ENCODE data around the gene SS18L1.

Gene SS18L1

GRCh38 chr20:62215991-62216635, 72.5 kb downstream of the SS18L1 start:
- no peak for DNase-seq

DNA sequence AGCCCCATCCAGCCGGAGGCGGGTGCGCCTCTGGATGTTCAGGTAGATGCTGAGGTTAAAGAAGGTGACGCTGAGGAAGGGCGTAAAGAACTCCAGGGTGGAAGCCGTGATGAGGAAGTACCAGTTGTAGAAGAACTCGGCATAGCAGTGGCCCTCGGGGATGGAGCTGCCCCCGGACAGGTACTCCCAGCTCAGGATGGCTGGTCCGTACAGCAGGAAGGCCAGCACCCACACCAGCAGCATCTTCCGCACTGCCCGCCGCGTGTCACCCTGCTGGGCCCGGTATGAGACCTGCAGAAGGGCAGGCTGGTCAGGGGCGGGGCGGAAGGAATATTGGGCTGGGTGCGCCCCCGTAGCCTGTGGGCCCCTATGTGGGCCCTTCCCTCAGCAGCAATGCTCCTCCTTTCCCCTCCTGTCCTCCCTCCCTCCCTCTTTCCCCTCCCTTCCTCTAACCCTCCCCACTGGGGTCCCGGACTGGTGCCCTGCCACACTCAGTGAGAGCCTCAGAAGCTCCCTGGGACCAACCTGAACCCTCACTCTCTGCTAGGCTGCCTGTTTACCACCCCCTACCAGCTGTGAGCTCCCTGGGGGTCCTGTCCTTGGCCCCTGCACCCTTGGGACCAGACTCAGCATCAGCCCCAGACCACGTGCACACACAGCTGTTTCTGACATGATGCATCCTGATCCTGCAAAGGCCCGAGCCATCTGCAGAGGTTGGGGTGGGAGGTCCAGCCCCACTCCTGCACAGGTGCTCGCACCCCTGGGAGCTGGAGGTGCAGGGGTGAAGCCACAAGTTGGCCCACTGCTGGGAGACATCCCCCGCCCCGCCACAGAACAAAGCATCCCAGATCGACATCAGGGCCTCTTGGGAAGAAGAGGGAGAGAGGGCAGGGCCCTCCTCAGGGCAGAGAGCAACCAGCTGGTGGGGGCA, 73.3 kb downstream of the SS18L1 start:
- DNase-seq, result no peak

GRCh38 chr20:62217913-62218773, 74.6 kb downstream of the SS18L1 start:
- no peak for DNase-seq

DNA sequence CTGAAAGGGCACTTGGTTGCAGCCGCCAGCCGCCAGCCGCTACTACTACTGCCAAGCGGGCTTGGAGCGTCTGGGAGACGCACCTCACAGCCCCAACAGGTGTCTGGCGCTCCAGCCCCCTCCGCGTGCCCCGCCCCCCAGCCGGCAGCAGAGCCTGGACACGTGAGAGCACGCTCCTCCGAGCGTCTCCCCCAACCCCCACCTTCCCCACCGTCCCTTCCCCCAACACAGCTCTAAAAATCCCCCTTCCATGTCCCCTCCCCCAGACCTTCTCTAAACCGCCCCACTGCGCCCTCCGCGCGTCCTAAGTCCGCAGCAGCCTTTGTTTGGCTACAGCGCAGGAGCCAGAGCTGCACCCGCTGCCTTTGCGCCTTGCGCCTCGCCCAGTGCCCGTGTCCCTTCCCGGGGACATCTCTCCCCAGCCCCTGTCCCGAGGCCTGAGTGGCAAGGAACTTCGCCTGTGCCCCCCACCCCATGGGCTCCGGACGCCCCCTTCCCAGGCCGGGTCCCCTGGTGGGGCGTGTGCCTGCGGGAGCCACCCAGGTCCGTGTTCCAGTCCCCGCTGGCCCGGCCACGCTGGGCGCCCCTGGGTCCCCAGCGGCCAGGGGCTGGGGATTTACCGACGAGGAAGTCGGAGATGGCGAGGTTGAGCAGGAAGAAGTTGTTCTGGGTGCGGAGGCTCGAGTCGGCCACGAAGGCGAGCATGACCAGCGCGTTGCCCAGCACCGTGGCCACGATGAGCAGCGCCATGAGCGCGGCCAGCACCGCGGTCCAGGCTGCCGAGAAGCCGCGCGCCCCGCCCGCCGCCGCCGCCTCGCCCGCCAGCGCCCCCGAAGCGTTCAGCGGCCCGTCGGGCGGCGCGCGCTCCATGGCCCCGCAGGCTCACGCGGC, 75.8 kb downstream of the SS18L1 start:
- DNase-seq, result no peak

GRCh38 chr20:62219992-62220665, 76.6 kb downstream of the SS18L1 start, which contains the start of gene HRH3:
TSS of gene HRH3 (minus strand) at chr20:62220278. CDS start at chr20:62219970, 308 bp downstream.
- DNase-seq, result no peak

GRCh38 chr20:62220666-62221568, 77.3 kb downstream of the SS18L1 start:
- DNase-seq, result no peak

- no peak for DNase-seq
These were observed 78.8 kb downstream of the SS18L1 start for GRCh38 chr20:62222266-62222850.

GRCh38 chr20:62222972-62223371, 79.4 kb downstream of the SS18L1 start:
- no peak for DNase-seq

DNA sequence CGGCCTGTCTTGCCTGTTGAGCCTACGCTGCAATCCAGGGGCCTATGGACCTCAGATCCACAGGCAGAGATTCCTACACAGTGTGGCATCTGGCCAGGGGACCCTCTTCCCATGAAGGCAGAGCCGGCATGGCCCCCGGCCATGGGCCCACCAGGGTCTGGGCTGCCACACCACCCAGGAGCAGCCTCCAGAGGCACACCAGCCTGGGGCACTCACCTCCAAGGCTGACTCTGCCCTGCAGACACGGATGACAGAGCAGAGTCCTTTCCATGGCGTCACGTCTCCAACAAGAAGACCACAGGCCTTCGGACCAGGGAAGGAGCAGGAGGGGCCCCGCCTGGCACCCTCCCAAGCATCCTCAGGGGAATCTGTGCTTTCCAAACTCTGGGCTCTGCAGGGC, 80.0 kb downstream of the SS18L1 start:
- DNase-seq, result no peak

DNA sequence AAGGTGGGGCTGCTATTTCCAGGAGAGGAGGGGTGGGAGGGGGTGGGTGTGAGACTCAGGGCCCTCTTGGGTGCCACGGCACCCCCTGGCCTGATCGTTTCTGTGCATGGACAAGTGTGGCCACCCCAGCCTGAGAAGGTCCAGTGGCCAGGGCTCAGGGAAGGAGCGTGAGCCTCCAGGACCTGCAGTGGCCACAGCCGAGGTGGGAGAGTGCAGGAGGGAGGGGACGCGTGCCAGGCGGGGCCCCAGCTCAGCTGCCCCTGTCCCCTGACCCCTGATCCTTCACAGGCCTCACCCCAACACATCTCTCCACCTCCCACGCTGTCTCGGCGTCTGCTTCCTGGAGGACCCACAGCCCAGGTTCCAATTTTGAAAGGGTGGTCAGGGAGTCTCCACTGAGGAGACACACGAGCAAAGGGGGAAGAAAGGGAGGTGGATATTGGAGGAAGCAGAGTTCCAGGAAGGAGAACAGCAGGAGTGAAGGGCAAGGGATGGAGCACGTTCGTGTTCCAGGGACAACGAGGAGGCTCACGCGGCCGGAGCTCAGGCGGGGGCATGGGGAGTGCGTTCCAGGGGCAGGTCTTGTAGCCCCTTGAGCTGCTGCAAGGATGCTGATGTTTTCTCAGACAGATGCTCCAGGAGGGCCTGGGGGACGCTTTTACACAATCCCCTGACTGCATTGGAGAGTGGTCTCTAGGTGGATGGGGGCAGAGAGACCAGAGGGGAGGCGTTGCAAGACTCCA, 80.7 kb downstream of the SS18L1 start:
- no peak for DNase-seq

- no peak for DNase-seq
These were observed 81.5 kb downstream of the SS18L1 start for GRCh38 chr20:62225026-62225425.

DNA sequence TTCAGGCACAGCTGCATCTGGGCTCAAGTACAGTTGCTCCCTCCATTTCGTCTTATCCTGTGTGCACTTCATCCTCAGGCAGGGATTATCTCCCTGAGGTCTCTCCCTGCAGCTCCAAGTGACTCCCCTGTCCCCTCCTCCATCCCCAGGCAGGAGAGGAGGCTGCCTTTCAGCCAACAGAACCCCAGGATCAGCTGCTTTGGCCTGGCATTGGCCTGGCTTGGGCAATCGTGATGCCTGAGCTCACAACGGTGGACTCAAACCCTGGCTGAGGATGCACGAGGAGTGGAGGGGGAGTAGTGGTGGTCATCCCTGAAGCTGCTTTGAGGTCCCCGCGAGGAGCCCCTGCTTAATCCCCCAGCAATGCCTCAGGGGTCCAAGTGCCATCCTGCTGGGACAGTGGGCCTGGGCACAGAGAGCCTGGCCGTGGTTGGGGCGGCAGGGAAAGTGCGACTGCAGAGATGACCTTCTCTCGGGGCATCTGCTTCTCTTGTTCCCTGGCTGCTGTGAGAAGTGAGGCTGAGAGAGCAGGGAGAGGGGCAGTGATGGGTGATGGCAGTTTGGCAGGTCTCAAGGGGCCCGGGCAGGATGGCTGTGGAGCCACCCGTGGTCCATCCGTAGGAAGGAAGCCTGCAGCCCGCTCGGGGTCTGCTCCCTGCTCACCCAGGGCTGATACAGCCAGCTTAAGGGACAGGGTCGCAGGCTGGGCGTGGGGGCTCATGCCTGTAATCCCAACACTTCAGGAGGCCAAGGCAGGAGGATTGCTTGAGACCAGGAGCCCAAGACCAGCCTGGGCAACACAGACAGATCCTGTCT, 82.5 kb downstream of the SS18L1 start:
- DNase-seq, result no peak

DNA sequence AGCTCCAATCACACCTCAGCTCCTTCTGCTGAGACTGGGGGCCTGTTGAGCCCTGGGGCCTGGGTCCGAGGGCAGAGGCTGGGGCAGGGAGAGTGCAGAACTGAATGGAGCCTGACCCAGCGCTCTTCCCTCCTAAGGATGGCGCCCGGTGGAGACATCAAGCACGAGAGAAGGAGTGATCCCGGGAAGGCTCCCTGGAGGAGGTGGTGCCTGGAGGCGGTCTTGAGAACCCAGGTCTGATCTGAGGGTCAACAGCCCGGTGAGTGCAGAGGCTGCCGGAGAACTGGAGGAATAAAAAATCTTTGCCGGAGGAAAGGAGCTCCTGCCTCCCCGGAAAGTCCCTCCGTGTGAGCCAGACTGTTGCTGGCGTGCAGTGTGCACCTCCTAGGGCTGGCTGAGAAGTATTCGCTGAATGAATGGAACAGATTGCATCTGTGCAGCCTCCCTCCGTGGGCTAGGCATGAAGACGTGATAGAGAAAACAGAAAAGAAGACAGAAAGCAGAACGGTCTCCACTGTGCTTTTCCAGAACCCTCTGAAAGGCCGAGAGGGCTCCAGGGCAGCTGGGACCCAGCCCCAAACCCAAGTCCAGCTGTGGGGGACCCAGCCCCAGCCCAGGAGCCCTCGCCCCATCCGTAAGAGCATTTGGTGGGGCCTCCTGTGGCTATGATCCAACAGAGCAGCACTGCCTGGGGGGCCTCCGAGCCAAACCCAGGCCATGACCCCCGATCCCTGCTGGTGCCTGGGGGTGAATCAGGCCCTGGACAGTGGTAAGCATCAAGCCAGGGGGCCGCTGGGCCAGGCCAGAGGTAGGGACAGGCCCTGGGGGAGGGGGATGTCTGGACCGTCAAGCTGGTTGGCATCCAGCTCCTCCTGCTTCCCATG, 83.4 kb downstream of the SS18L1 start:
- no peak for DNase-seq

DNA sequence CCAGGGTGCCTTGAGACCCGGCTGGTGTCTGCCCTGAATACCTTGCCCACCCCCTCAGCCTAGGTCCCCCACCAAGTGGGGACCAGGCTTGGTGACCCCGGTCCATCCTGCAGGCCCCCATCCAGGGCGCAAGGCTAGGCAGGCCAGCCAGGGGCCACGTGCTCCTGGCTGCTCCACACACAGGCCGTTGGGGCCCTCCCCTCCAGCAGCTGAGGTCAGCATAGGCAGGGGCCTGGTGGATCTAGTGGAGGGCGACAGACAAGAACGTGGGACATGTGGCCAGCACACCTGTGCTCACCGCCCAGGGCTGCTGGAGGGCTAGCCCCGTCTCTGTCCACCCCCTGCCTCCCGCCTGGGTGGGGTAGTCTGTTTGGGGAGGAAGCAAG, 84.0 kb downstream of the SS18L1 start:
- no peak for DNase-seq

GRCh38 chr20:62227977-62228958, 84.7 kb downstream of the SS18L1 start:
- DNase-seq, result no peak

- DNase-seq, result no peak
These were observed 85.5 kb downstream of the SS18L1 start for GRCh38 chr20:62228982-62229545.
